SK-N-SH (cell line): ENCODE measurements around the gene SCNN1A. TPM values are rescaled to one million over a fixed set of nuclear protein-coding genes. Genes with fewer than 3 reads are reported as not detected.

Experiments used
- CTCF ChIA-PET: fragments of 300-600, 350-600 bp; formaldehyde crosslinking; extraction: SDS; loops from one replicate; lab custom pipeline; 2021; lab: Yijun Ruan, JAX
- POLR2A ChIA-PET: fragments of 350-600 bp; sonication (Branson Sonifier 250); formaldehyde crosslinking; extraction: SDS; loops from one replicate; lab custom pipeline; 2020; ENCODE audit warnings: antibody characterized with exemption, inconsistent platforms; lab: Yijun Ruan, JAX
- DNase-seq: peaks from one replicate; pipeline ENCODE4 v3.0.0; 2012
- H2AFZ ChIP-seq: fragments of 200-600 bp; sonication (generic); 2 replicates; pipeline ENCODE4 v1.8.1; 2016; ENCODE audit warnings: antibody characterized with exemption, mild to moderate bottlenecking, low read depth
- H3F3A ChIP-seq: fragments of 200-600 bp; sonication (generic); replicated peaks from 2 replicates; pipeline ENCODE3; 2016; ENCODE audit warnings: antibody characterized with exemption, mild to moderate bottlenecking; ENCODE audit not compliant: insufficient read depth
- H3K27ac ChIP-seq, 2 experiments: fragments of 200-500 bp in 1 of 2; fragments of 200-600 bp in 1 of 2; sonication (Bioruptor generic) in 1 of 2; sonication (generic), shearing (Covaris generic) in 1 of 2; 2 replicates each; pipeline versions ENCODE4 v1.5.1 to v1.6.1; 2014 to 2016; ENCODE audit warnings: low read depth in 2 of 2, inconsistent platforms in 1 of 2, low read length in 1 of 2, mild to moderate bottlenecking in 1 of 2, mixed read lengths in 1 of 2
- H3K27me3 ChIP-seq: fragments of 200-600 bp; sonication (generic), shearing (Covaris generic); 2 replicates; pipeline ENCODE4 v1.6.1; 2016; ENCODE audit warnings: mixed run types; ENCODE audit not compliant: insufficient read depth
- H3K36me3 ChIP-seq, 2 experiments: fragments of 200-500 bp in 1 of 2; fragments of 200-600 bp in 1 of 2; sonication (Bioruptor generic) in 1 of 2; sonication (generic) in 1 of 2; replicated peaks in 1 of 2; 2 replicates each; pipeline versions ENCODE3 to v1.5.1; 2014 to 2016; ENCODE audit warnings: low read length in 1 of 2, mild to moderate bottlenecking in 1 of 2; ENCODE audit not compliant: insufficient read depth in 2 of 2, control insufficient read depth in 1 of 2
- H3K4me1 ChIP-seq, 2 experiments: fragments of 200-500 bp in 1 of 2; fragments of 200-600 bp in 1 of 2; sonication (Bioruptor generic) in 1 of 2; sonication (generic), shearing (Covaris generic) in 1 of 2; 2 replicates each; pipeline versions ENCODE4 v1.5.1 to v1.6.1; 2014 to 2016; ENCODE audit warnings: low read depth in 1 of 2, low read length in 1 of 2, mixed run types in 1 of 2; ENCODE audit not compliant: insufficient read depth in 2 of 2, control insufficient read depth in 1 of 2
- H3K4me2 ChIP-seq: fragments of 200-600 bp; sonication (generic), shearing (Covaris generic); 2 replicates; pipeline ENCODE4 v1.6.1; 2017; ENCODE audit warnings: mixed run types
- H3K4me3 ChIP-seq, 2 experiments: fragments of 200-500 bp in 1 of 2; fragments of 200-600 bp in 1 of 2; sonication (Bioruptor generic) in 1 of 2; sonication (generic), shearing (Covaris generic) in 1 of 2; 2 replicates each; pipeline versions ENCODE4 v1.5.1 to v1.8.1; 2014 to 2016; ENCODE audit warnings: low read depth in 2 of 2, inconsistent platforms in 1 of 2, low read length in 1 of 2, mild to moderate bottlenecking in 1 of 2, mixed read lengths in 1 of 2, moderate library complexity in 1 of 2
- H3K79me2 ChIP-seq: fragments of 200-600 bp; sonication (generic); 2 replicates; pipeline ENCODE4 v1.8.1; 2017; ENCODE audit warnings: mild to moderate bottlenecking; ENCODE audit not compliant: insufficient read depth
- H3K9ac ChIP-seq: fragments of 200-600 bp; sonication (generic); 2 replicates; pipeline ENCODE4 v1.6.1; 2017; ENCODE audit warnings: mixed run types
- H3K9me2 ChIP-seq: fragments of 200-600 bp; sonication (generic); 2 replicates; pipeline ENCODE4 v1.6.1; 2017; ENCODE audit warnings: mixed run types
- H3K9me3 ChIP-seq: fragments of 200-600 bp; sonication (generic); 2 replicates; pipeline ENCODE4 v1.6.1; 2017; ENCODE audit warnings: mixed run types, mild to moderate bottlenecking, moderate library complexity
- H4K20me1 ChIP-seq: fragments of 200-600 bp; sonication (generic); 2 replicates; pipeline ENCODE4 v1.6.1; 2017; ENCODE audit warnings: mild to moderate bottlenecking, mixed run types; ENCODE audit not compliant: insufficient read depth
- CHD2 ChIP-seq: fragments of 150-350 bp; IDR thresholded peaks from 2 replicates; pipeline ENCODE4 v1.6.1; 2018; ENCODE audit warnings: low read length; ENCODE audit not compliant: partially characterized antibody
- ELF1 ChIP-seq: IDR thresholded peaks from 2 replicates; pipeline ENCODE4 v1.4.0; 2012
- EZH2phosphoT487 ChIP-seq: fragments of 200-600 bp; sonication (generic); IDR thresholded peaks from 2 replicates; pipeline ENCODE4 v1.6.1; 2017; ENCODE audit warnings: low read depth, mixed run types, mild to moderate bottlenecking, antibody characterized with exemption, moderate library complexity, borderline replicate concordance
- FOSL2 ChIP-seq: IDR thresholded peaks from 2 replicates; pipeline ENCODE4 v1.4.0; 2012; ENCODE audit warnings: low read depth, mild to moderate bottlenecking, moderate library complexity, borderline replicate concordance
- JUND ChIP-seq: IDR thresholded peaks from 2 replicates; pipeline ENCODE4 v1.4.0; 2012
- MXI1 ChIP-seq: IDR thresholded peaks from 2 replicates; pipeline ENCODE4 v1.6.1; 2012; ENCODE audit warnings: mild to moderate bottlenecking, low read depth, low read length, improper control_type of control experiment
- NFIC ChIP-seq: IDR thresholded peaks from 2 replicates; pipeline ENCODE4 v1.4.0; 2012; ENCODE audit warnings: borderline replicate concordance
- NRF1 ChIP-seq: IDR thresholded peaks from 2 replicates; pipeline ENCODE4 v1.6.1; 2012; ENCODE audit warnings: low read depth, mild to moderate bottlenecking, low read length
- SMC3 ChIP-seq: IDR thresholded peaks from 2 replicates; pipeline ENCODE4 v1.6.1; 2012; ENCODE audit warnings: low read depth, low read length, improper control_type of control experiment
- TCF12 ChIP-seq: IDR thresholded peaks from 2 replicates; pipeline ENCODE4 v1.4.0; 2012
- TEAD4 ChIP-seq: IDR thresholded peaks from 2 replicates; pipeline ENCODE4 v1.4.0; 2012; ENCODE audit warnings: mild to moderate bottlenecking, borderline replicate concordance; ENCODE audit not compliant: insufficient read depth
- WGBS: methylation state at CpG from one replicate; pipeline ENCODE4 v1.1.6; 2017; ENCODE audit warnings: low lambda C conversion rate; 5-methylcytosine and 5-hydroxymethylcytosine counted together
- polyA plus RNA-seq, 3 experiments: library from polyadenylated mRNA; depleted of rRNA; stranded (reverse); fragments of >200 nt; gene quantifications; 2 replicates each; pipeline ENCODE4 v1.2.3, GENCODE V29; 2012
- TF ChIP-seq, protein P1 (sequence below): IDR thresholded peaks from 2 replicates; pipeline ENCODE4 v1.6.1; 2012; ENCODE audit warnings: mild to moderate bottlenecking, low read depth, low read length, moderate library complexity
- TF ChIP-seq, protein P2 (sequence below): IDR thresholded peaks from 2 replicates; pipeline ENCODE4 v1.4.0; 2012; ENCODE audit warnings: low read depth, borderline replicate concordance

The SCNN1A gene
- polyA plus RNA-seq, 1 of the 3 experiments (the other 2 are of a cell fraction): 1.6 TPM

DNA sequence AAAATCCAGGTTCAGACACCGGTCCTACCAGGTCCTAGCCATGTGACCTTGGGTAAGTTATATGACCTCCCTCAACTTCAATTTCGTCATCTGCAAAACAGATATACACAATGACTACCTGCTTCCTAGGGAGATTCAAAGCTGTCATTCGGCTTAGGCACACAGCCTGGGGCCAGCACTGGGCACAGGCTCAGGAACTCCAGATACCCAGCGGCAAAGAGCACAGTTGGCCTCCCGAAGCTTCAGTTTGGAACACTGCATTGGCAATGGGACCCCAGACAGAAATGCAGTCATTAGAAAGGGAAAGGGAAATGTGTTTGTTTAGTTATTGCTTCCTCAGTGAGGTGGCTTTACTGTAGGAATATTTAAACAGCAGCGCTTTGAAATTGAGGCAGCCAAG lies 53.5 kb downstream of the SCNN1A start (continued):
- TF ChIP-seq, protein P1, sequence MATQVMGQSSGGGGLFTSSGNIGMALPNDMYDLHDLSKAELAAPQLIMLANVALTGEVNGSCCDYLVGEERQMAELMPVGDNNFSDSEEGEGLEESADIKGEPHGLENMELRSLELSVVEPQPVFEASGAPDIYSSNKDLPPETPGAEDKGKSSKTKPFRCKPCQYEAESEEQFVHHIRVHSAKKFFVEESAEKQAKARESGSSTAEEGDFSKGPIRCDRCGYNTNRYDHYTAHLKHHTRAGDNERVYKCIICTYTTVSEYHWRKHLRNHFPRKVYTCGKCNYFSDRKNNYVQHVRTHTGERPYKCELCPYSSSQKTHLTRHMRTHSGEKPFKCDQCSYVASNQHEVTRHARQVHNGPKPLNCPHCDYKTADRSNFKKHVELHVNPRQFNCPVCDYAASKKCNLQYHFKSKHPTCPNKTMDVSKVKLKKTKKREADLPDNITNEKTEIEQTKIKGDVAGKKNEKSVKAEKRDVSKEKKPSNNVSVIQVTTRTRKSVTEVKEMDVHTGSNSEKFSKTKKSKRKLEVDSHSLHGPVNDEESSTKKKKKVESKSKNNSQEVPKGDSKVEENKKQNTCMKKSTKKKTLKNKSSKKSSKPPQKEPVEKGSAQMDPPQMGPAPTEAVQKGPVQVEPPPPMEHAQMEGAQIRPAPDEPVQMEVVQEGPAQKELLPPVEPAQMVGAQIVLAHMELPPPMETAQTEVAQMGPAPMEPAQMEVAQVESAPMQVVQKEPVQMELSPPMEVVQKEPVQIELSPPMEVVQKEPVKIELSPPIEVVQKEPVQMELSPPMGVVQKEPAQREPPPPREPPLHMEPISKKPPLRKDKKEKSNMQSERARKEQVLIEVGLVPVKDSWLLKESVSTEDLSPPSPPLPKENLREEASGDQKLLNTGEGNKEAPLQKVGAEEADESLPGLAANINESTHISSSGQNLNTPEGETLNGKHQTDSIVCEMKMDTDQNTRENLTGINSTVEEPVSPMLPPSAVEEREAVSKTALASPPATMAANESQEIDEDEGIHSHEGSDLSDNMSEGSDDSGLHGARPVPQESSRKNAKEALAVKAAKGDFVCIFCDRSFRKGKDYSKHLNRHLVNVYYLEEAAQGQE: no peak
- TF ChIP-seq CHD2 (no peak), NRF1 (no peak), FOSL2 (no peak), JUND (no peak), TEAD4 (no peak)
- TF ChIP-seq, protein P2, sequence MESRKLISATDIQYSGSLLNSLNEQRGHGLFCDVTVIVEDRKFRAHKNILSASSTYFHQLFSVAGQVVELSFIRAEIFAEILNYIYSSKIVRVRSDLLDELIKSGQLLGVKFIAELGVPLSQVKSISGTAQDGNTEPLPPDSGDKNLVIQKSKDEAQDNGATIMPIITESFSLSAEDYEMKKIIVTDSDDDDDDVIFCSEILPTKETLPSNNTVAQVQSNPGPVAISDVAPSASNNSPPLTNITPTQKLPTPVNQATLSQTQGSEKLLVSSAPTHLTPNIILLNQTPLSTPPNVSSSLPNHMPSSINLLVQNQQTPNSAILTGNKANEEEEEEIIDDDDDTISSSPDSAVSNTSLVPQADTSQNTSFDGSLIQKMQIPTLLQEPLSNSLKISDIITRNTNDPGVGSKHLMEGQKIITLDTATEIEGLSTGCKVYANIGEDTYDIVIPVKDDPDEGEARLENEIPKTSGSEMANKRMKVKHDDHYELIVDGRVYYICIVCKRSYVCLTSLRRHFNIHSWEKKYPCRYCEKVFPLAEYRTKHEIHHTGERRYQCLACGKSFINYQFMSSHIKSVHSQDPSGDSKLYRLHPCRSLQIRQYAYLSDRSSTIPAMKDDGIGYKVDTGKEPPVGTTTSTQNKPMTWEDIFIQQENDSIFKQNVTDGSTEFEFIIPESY: no peak

DNA sequence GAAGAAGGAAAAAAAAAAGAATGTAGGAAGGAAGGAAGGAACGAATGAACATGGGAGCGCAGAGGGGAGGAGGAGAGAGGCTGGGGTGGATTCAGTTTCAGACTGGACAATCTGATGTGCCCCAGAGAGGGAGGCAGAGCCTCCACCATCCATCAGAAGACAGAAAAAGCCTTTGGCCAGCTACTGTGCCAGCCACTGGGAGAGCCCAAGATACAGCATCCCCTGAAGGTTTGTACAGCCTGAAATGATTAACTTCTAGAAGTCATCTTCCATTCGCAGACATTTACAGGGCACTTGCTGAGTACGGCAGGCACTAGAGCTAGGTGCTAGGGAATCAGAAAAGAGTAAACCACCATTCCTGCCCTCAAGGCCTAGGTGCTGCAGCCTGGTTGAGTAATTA lies 55.9 kb downstream of the SCNN1A start:
- Histone ChIP-seq H3K9me2 (no peaks in the 10 kb centered on the region), H3K36me3 (peaks cover 0 to 3% of the 10 kb centered on the region in 2 experiments), H3F3A (peaks cover 30% of the 10 kb centered on the region), H3K27me3 (no peaks in the 10 kb centered on the region), H3K79me2 (no peaks in the 10 kb centered on the region), H3K4me3 (no peak overlapping the region), H3K9ac (no peak overlapping the region), H3K9me3 (no peaks in the 10 kb centered on the region), H4K20me1 (no peaks in the 10 kb centered on the region; the same call in 1 of the 2 replicates), H3K4me2 (no peak overlapping the region), H3K4me1 (peaks cover 9 to 21% of the 10 kb centered on the region in 2 experiments; a peak in 3 of 4 replicates), H2AFZ (no peak overlapping the region), H3K27ac (no peak overlapping the region)
- no peak for DNase-seq
- WGBS: 85% methylated on average over 4 of the region's 4 CpGs
- TF ChIP-seq TEAD4 (no peak), NRF1 (no peak), JUND (no peak), EZH2phosphoT487 (no peak), NFIC (no peak), ELF1 (no peak), SMC3 (no peak), MXI1 (no peak), TCF12 (no peak)
- TF ChIP-seq, protein P1: no peak
- ChIA-PET CTCF (no interaction called here), POLR2A (no interaction called here)
